ENCODE data around the gene BPIFB4.
"Not testable (repeated sequence)": the region's sequence is repeated elsewhere in the genome, so short reads cannot be mapped to it uniquely, and the experiment has no call there.

BPIFB4 gene

DNA sequence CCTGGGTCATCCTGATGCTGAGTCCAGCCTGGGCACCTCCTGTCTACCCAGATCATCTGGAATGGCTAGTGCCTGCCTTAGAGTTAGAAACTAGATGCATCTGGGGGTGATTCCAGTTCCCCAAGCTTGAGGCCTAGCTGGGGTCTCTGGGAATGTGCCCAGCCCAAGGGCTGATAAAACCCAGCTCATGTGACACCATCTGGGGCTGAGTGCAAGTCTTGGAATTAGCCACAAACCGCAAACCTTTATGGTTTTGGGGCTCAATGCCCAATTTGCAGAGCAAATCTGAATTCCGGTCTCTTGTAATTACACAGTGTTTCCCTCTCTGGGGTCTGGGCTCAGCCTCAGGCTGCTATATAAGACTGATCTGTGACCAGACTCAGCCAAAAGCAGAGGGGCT lies at the start of gene BPIFB4:
Gene BPIFB4 (plus strand): TSS at position 385 of the 400 bp plus-strand sequence. CDS start 1,884 bp downstream, outside the sequence.
- in situ Hi-C loops (cut with MboI; ENCODE audit: low sequenced_read_pairs) = no loop called here

DNA sequence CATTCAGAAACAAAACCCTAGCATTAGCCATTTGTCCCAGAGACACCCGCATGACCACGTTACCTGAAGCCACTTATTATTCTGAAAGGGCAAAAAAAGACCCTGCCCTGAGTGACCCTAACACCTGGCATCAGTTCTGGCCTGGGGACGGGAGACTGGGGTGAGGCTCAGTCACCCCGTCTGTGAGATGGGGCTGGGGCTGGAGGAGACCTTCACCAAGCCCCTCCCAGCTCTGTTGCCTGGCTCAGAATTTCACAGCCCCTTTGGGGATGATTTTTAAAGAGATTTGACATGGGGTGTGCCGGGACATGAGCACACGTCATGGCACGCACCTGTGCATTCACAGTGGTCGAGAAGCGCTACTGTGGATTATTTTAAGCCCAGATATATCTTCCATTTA lies 49.4 kb upstream of the BPIFB4 start:
- in situ Hi-C loops (cut with MboI; ENCODE audit: low sequenced_read_pairs) = no loop called here

DNA sequence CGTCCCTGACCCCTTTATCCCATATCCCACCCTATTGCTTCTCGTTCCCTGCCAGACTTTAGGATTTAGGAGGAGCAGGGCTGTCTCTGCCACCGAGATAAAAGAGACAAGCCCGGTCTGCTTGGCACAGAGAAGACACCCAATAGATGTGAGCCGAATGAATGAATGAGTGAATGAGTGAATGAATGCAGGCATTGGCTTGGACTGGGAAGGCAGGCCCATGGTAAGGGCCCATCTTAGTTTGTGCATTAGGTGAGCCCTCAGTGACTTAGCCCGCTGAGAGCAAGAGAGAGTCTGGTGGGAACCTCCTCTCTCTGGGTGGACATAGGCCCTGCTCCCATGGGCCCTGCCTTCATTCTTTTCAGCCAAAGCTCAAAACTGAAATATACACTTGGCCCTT lies 48.9 kb upstream of the BPIFB4 start:
- in situ Hi-C loops (cut with MboI; ENCODE audit: low sequenced_read_pairs) = no loop called here

- in situ Hi-C loops (cut with MboI; ENCODE audit: low sequenced_read_pairs) = no loop called here
Observed at GRCh38 chr20:33031531-33031930, 47.9 kb upstream of the BPIFB4 start, which contains the start of gene BPIFB6. Gene BPIFB6 (plus strand): TSS chr20:33031648. CDS start chr20:33031648, 0 bp downstream.

DNA sequence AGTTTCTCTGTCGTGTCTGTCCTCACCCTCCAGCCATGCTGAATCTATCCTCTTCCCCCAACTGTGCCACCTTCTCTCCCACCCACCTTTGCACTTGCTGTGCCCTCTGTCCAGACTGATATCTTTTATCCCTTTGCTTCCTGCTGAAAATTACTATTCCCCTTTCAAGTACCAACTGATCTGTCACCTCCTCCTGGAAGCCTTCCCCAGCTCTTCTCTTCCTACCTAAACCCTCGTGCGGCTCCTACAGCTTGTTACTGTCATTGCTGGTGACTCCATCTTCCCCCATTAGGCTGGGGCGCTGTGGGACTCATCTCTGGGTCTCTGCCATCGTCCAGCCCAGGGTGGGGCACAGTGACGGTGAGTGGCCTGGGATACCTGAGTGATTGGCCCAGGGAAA lies 46.9 kb upstream of the BPIFB4 start:
- in situ Hi-C loops (cut with MboI; ENCODE audit: low sequenced_read_pairs) = no loop called here

- in situ Hi-C loops (cut with MboI; ENCODE audit: low sequenced_read_pairs) = no loop called here
Observed at GRCh38 chr20:33033381-33033780, 46.1 kb upstream of the BPIFB4 start.

DNA sequence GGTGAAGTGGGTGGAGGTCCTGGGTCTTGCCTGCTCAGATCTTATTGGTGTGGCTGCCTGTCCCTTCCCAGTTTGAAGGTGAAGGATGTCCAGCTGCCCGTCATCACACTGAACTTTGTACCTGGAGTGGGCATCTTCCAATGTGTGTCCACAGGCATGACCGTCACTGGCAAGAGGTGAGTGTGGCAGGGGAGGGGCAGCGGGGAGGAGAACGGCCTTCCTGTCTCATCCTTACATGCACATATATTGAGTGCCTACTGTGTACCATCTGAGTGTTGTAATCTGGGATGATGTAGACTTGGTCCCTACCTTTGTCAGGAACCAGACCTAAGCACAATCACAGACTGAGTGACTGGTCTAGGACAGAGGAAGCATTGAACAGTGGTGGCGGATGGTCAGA lies 45.3 kb upstream of the BPIFB4 start:
- in situ Hi-C loops (cut with MboI; ENCODE audit: low sequenced_read_pairs) = no loop called here

GRCh38 chr20:33034901-33035492 lies 44.4 kb upstream of the BPIFB4 start:
- in situ Hi-C loops (cut with MboI; ENCODE audit: low sequenced_read_pairs) = no loop called here

DNA sequence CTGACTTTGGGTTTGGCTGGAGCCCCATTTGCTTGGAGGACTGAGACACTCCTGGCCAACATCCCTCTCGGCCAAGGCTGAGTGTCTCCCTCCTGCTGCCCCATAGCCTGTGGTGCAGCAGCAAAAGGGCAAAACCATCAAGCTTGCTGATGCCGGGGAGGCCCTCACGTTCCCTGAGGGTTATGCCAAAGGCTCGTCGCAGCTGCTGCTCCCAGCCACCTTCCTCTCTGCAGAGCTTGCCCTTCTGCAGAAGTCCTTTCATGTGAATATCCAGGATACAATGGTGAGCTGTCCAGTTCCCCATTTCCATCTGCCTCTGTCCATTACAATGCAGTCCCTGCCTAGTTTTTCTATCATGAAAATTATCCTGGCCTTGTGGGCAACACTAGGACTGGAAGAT lies 42.0 kb upstream of the BPIFB4 start:
- in situ Hi-C loops (cut with MboI; ENCODE audit: low sequenced_read_pairs) = no loop called here

DNA sequence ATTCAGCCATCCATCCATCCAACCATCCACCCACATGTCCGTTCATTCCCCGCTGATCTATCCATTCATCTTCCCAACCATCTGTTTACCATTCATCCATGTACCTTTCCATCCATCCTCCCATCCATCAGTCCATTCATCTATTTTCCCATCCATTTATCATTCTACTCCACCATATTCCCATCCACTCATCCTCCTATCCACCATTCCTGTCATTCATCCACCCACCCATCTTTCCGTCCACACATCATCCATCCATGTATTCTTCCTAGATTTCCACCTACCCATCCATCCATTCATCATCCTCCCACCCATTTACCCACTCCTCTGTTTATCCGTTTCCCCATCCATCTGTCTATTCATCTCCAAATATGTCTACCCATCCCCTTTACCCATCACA lies 41.2 kb upstream of the BPIFB4 start:
- in situ Hi-C loops (cut with MboI; ENCODE audit: low sequenced_read_pairs) = no loop called here

DNA sequence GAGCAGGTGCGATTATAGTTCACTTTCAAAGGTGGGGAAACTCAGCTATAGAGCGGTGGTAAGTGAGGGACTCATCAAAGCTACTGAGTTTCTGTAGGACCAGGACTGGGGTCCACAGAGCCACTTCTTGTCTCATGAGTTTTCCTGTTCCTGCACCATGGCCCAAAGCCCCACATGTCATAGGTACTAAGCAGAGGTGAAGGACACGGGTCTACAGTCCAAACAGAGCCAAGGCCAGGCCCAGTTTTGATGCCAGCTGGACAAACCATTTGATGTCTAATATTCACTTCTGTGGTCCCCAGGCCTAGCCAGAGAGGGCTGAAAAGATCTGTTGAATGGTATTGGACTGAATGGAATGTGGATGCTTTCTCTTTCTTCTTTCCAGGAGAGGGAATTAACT lies 37.0 kb upstream of the BPIFB4 start:
- in situ Hi-C loops (cut with MboI; ENCODE audit: low sequenced_read_pairs) = no loop called here

DNA sequence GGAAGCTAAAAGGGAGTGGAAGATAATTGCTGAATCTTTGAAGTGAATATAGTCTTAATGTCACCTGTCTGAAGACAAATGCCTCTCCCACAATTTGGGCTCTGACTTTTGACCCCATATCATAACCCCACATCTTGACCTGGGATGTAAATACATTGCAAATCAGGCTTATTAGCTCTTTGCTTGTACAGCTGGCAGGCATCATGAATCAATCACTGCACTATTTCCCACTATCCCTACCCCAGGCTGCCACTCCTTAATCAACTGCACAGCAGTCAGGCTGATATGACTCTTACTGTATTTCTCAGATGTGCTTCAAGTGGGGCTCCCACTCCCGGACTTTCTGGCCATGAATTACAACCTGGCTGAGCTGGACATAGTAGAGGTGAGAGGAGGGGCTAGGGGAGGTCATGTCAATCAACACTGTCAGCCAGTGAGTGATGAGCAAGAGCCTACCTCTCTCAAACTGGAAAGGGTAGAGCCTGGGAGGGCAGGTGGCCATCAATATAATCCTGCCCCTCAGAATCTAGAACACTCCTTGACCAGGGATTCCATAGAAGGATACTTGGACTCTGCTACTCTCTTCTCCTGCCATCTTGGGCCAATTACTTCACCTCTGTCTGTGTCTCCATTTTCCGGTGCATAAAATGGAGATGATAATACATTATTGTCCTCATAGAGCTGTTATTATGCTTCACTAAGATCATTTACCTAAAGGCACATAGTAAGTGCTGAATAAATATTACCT lies 36.3 kb upstream of the BPIFB4 start:
- in situ Hi-C loops (cut with MboI; ENCODE audit: low sequenced_read_pairs) = no loop called here

- in situ Hi-C loops (cut with MboI; ENCODE audit: low sequenced_read_pairs) = no loop called here
Observed at GRCh38 chr20:33043731-33044181, 35.7 kb upstream of the BPIFB4 start.

DNA sequence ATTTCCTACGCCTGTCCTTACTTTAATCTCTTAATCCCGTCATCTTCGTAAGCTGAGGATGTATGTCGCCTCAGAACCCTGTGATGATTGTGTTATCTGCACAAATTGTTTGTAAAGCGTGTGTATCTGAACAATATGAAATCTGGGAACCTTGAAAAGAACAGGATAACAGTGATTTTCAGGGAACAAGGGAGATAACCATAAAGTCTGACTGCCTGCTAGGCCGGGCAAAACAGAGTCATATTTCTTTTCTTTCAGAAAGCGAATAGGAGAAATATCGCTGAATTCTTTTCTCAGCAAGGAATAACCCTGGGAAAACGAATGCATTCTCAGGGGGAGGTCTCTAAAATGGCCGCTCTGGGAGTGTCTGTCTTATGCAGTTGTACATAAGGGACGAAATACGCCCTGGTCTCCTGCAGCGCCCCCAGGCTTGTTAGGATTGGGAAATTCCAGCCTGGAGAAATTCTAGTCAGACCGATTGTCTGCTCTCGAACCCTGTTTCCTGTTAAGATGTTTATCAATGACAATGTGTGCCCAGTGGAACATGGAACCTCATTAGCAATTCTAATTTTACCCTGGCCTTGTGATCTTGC lies 34.2 kb upstream of the BPIFB4 start:
- in situ Hi-C loops (cut with MboI; ENCODE audit: low sequenced_read_pairs) = not testable (repeated sequence)

- in situ Hi-C loops (cut with MboI; ENCODE audit: low sequenced_read_pairs) = no loop called here
Observed at GRCh38 chr20:33046412-33046811, 33.0 kb upstream of the BPIFB4 start.

DNA sequence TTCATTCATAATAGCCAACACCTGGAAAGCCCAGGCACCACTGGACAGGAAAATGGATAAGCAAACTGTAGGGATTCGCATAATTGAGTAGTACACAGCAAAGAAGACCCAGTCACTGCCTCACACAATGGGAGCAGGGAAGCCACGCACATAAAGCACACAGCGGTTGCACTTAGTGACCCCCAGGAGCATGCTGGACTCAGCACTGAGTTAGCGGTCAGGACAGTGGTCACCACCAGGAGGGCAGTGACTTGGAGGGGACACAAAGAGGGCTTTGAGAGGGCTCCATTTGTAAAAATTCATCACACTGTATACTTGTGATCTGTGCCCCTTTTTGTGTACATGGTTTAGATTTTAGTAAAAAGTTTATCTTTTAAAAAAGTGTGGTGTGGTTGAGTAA lies 28.1 kb upstream of the BPIFB4 start:
- in situ Hi-C loops (cut with MboI; ENCODE audit: low sequenced_read_pairs) = no loop called here

GRCh38 chr20:33053291-33054106 lies 25.9 kb upstream of the BPIFB4 start, which contains the start of gene BPIFB3:
Gene BPIFB3 (plus strand): TSS chr20:33053903. CDS start chr20:33055436, 1,533 bp downstream.
- in situ Hi-C loops (cut with MboI; ENCODE audit: low sequenced_read_pairs) = no loop called here

DNA sequence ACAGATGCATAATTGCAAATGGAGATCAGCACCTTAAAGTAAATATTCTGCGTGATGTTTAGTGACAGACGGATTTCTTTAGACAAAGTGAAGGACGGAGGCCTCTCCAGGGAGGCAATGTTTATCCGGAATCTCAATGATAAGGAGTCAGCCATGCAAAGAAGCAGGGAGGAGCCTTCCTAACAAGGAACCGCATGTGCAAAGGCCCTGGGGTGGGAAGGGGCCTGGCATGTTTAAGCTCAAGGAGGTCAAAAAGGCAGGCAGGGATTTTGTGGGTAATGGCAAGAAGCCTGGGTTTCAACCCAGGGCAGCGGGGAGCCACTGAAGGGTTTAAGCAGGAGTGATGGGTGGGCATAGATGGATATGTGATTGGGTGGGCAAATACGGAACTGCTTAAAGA lies 25.1 kb upstream of the BPIFB4 start:
- in situ Hi-C loops (cut with MboI; ENCODE audit: low sequenced_read_pairs) = no loop called here

DNA sequence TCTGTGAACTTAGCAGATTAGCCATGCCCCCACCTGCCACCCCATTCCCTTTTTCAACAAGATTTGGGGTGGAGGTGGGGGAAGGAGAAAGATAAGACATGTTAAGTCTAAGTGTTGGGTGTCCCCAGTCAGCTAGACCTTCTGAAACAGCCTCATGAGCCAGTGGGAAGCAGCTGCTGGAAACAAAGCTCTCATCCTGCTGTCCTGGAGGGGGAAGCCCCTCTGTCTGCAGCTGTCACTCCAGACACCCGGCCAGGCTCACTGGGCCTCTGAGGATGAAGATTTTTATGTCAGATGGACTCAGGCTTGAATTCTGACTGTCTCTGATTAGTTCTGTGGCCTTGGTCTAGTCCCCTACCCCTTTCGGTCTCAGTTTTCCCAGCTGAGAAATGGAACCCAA lies 24.7 kb upstream of the BPIFB4 start:
- in situ Hi-C loops (cut with MboI; ENCODE audit: low sequenced_read_pairs) = no loop called here

GRCh38 chr20:33059136-33059535 lies 20.3 kb upstream of the BPIFB4 start:
- in situ Hi-C loops (cut with MboI; ENCODE audit: low sequenced_read_pairs) = no loop called here

- in situ Hi-C loops (cut with MboI; ENCODE audit: low sequenced_read_pairs) = no loop called here
Observed at GRCh38 chr20:33059741-33060390, 19.6 kb upstream of the BPIFB4 start.

Data from HL-60/S4 treated with retinoic acid at 250 ng/mL for 4 days and 3 days (cell line).